ENCODE results near the gene ZNF680. TPM values are rescaled to one million over a fixed set of nuclear protein-coding genes. Genes with fewer than 3 reads are reported as not detected.

Gene ZNF680
- total RNA-seq, 1 experiment from 2014 or later: 11.2 TPM

GRCh38 chr7:64603271-64603670 lies 40.4 kb upstream of the ZNF680 start:
- no peak for TF ChIP-seq CBX3 (IDR thresholded peaks at IDR 0.05; ENCODE audit: low read depth)
- no peak for TF ChIP-seq RAD21 (IDR thresholded peaks at IDR 0.05; ENCODE audit: low read depth)
- no peak for TF ChIP-seq CTCF (IDR thresholded peaks at IDR 0.05 in 2 of 3, conservative IDR thresholded peaks at IDR 0.05 in 1 of 3; ENCODE audit: borderline replicate concordance in 1 of 3, insufficient read depth in 1 of 3, low read depth in 2 of 3, low read length in 2 of 3)
- no peak for TF ChIP-seq ZNF274 (IDR thresholded peaks at IDR 0.05; ENCODE audit: low read depth, low read length)
- TF ChIP-seq SRF (IDR thresholded peaks at IDR 0.05; ENCODE audit: low read depth): no peak
- TF ChIP-seq JUND (IDR thresholded peaks at IDR 0.05): no peak
- ChIA-PET POLR2A (interaction anchor here (0.7 kb wide), 1 partner anchor 25 kb away, joined by 3 read pairs; no protein-coding TSS in a partner anchor), CTCF (no interaction called here)

GRCh38 chr7:64602518-64602917 lies 39.6 kb upstream of the ZNF680 start:
- peaks cover 0 to 6% of the 10 kb centered on the region in 2 experiments; a peak in 1 of 4 replicates for H3K9me3 ChIP-seq (ENCODE audit: control insufficient read depth in 1 of 2, insufficient read depth in 1 of 2, low read depth in 1 of 2, low read length in 2 of 2)
- BruUV-seq (replicated peaks): no TSS peak
- no peak for TF ChIP-seq ZNF274 (IDR thresholded peaks at IDR 0.05; ENCODE audit: low read depth, low read length)
- no peak for TF ChIP-seq ZBTB33 (IDR thresholded peaks at IDR 0.05; ENCODE audit: extremely low read depth, insufficient replicate concordance, low read length)
- no peak for TF ChIP-seq TCF7L2 (IDR thresholded peaks at IDR 0.05; ENCODE audit: borderline replicate concordance, extremely low read depth, insufficient read depth, insufficient read length)
- no peak for TF ChIP-seq POLR2A (IDR thresholded peaks at IDR 0.05; ENCODE audit: borderline replicate concordance, extremely low read depth, insufficient read depth, insufficient read length)
- TF ChIP-seq SRF (IDR thresholded peaks at IDR 0.05; ENCODE audit: low read depth): no peak
- TF ChIP-seq CTCF (IDR thresholded peaks at IDR 0.05 in 2 of 3, conservative IDR thresholded peaks at IDR 0.05 in 1 of 3; ENCODE audit: borderline replicate concordance in 1 of 3, insufficient read depth in 1 of 3, low read depth in 2 of 3, low read length in 2 of 3): no peak
- no peak for TF ChIP-seq FOSL1 (IDR thresholded peaks at IDR 0.05; ENCODE audit: low read depth)
- no peak for TF ChIP-seq YY1 (IDR thresholded peaks at IDR 0.05; ENCODE audit: extremely low read depth, insufficient replicate concordance, low read depth, low read length)
- TF ChIP-seq ATF3 (IDR thresholded peaks at IDR 0.05): no peak
- TF ChIP-seq RAD21 (IDR thresholded peaks at IDR 0.05; ENCODE audit: low read depth): no peak

More at GRCh38 chr7:64603271-64603670, 40.4 kb upstream of the ZNF680 start:
- ATAC-seq (no peak), DNase-seq (ENCODE audit: low read depth, low spot score) (no peak)
- intact Hi-C loops (cut with micrococcal nuclease): no loop called here
- H3K4me3 ChIP-seq (replicated peaks in 1 of 2; ENCODE audit: low read depth in 1 of 2, low read length in 2 of 2): no peak overlapping the region
- H3K27me3 ChIP-seq (ENCODE audit: insufficient read depth, low read length): no peaks in the 10 kb centered on the region
- RAD21 ChIA-PET (ENCODE audit: low non-redundant PET in 1 of 2, low total read pairs in 2 of 2, uncharacterized antibody in 2 of 2, unreplicated experiment in 2 of 2): no interaction called here
- no peaks in the 10 kb centered on the region for H3K36me3 ChIP-seq (ENCODE audit: control insufficient read depth in 1 of 2, insufficient read depth in 2 of 2, low read length in 2 of 2)
- peaks cover 0 to 6% of the 10 kb centered on the region in 2 experiments; a peak in 1 of 4 replicates for H3K9me3 ChIP-seq (ENCODE audit: control insufficient read depth in 1 of 2, insufficient read depth in 1 of 2, low read depth in 1 of 2, low read length in 2 of 2)
- no peak overlapping the region for H3K27ac ChIP-seq (ENCODE audit: low read depth, low read length)
- H3K79me2 ChIP-seq (ENCODE audit: insufficient read depth, low read length): no peaks in the 10 kb centered on the region
- no peak overlapping the region for H3K9ac ChIP-seq (ENCODE audit: low read length)
- no peak overlapping the region for H2AFZ ChIP-seq (ENCODE audit: low read depth, low read length, poor library complexity, severe bottlenecking)
- H3K4me1 ChIP-seq (ENCODE audit: control insufficient read depth in 1 of 2, insufficient read depth in 2 of 2, low read length in 2 of 2): no peaks in the 10 kb centered on the region
- no TSS peak for BruUV-seq (replicated peaks)
- no peaks in the 10 kb centered on the region for H4K20me1 ChIP-seq (ENCODE audit: insufficient read depth)
- H3K4me2 ChIP-seq (ENCODE audit: low read length): no peak overlapping the region
- H3K9me2 ChIP-seq (ENCODE audit: insufficient read depth): no peaks in the 10 kb centered on the region

More at GRCh38 chr7:64602518-64602917, 39.6 kb upstream of the ZNF680 start:
- Histone ChIP-seq H4K20me1 (ENCODE audit: insufficient read depth) (no peaks in the 10 kb centered on the region), H3K9ac (ENCODE audit: low read length) (no peak overlapping the region), H3K36me3 (ENCODE audit: control insufficient read depth in 1 of 2, insufficient read depth in 2 of 2, low read length in 2 of 2) (no peaks in the 10 kb centered on the region), H3K4me1 (ENCODE audit: control insufficient read depth in 1 of 2, insufficient read depth in 2 of 2, low read length in 2 of 2) (no peaks in the 10 kb centered on the region), H3K79me2 (ENCODE audit: insufficient read depth, low read length) (no peaks in the 10 kb centered on the region), H3K4me3 (replicated peaks in 1 of 2; ENCODE audit: low read depth in 1 of 2, low read length in 2 of 2) (no peak overlapping the region), H3K27ac (ENCODE audit: low read depth, low read length) (no peak overlapping the region), H3K9me2 (ENCODE audit: insufficient read depth) (no peaks in the 10 kb centered on the region), H2AFZ (ENCODE audit: low read depth, low read length, poor library complexity, severe bottlenecking) (no peak overlapping the region), H3K4me2 (ENCODE audit: low read length) (no peak overlapping the region), H3K27me3 (ENCODE audit: insufficient read depth, low read length) (no peaks in the 10 kb centered on the region)
- ChIA-PET RAD21 (ENCODE audit: low non-redundant PET in 1 of 2, low total read pairs in 2 of 2, uncharacterized antibody in 2 of 2, unreplicated experiment in 2 of 2) (no interaction called here), POLR2A (no interaction called here), CTCF (no interaction called here)
- DNase-seq (ENCODE audit: low read depth, low spot score) (no peak), ATAC-seq (no peak)
- intact Hi-C loops (cut with micrococcal nuclease): no loop called here

All from HCT116 (cell line).